Neural cell (in vitro differentiated cells): ENCODE data around the gene USP6NL.

Source experiments
- EP300 ChIP-seq: fragments of 450-650 bp; conservative IDR thresholded peaks from 2 replicates; pipeline ENCODE4 v1.6.1; 2014; ENCODE audit warnings: antibody characterized with exemption, mild to moderate bottlenecking, moderate library complexity; ENCODE audit not compliant: poor library complexity, severe bottlenecking
- EZH2 ChIP-seq: fragments of 200-600, 300-800 bp; shearing (Covaris generic), sonication (generic); IDR thresholded peaks from 2 replicates; pipeline ENCODE4 v1.6.1; 2014; ENCODE audit warnings: antibody characterized with exemption, low read length, borderline replicate concordance, mild to moderate bottlenecking; ENCODE audit not compliant: insufficient read depth, poor library complexity, severe bottlenecking
- MXI1 ChIP-seq: fragments of 450-650 bp; conservative IDR thresholded peaks from 2 replicates; pipeline ENCODE4 v1.6.1; 2014; ENCODE audit warnings: antibody characterized with exemption, mild to moderate bottlenecking; ENCODE audit not compliant: poor library complexity, severe bottlenecking
- TAF1 ChIP-seq: IDR thresholded peaks from 2 replicates; pipeline ENCODE4 v1.6.1; 2012; ENCODE audit warnings: low read depth
- TF ChIP-seq, protein P1 (sequence below): fragments of 450-650 bp; IDR thresholded peaks from 2 replicates; pipeline ENCODE4 v1.5.1; 2014; ENCODE audit warnings: antibody characterized with exemption, mild to moderate bottlenecking, moderate library complexity; ENCODE audit not compliant: poor library complexity, severe bottlenecking

GRCh38 chr10:11454160-11454559 is 157.3 kb downstream of the USP6NL start:
- TF ChIP-seq, protein P1, sequence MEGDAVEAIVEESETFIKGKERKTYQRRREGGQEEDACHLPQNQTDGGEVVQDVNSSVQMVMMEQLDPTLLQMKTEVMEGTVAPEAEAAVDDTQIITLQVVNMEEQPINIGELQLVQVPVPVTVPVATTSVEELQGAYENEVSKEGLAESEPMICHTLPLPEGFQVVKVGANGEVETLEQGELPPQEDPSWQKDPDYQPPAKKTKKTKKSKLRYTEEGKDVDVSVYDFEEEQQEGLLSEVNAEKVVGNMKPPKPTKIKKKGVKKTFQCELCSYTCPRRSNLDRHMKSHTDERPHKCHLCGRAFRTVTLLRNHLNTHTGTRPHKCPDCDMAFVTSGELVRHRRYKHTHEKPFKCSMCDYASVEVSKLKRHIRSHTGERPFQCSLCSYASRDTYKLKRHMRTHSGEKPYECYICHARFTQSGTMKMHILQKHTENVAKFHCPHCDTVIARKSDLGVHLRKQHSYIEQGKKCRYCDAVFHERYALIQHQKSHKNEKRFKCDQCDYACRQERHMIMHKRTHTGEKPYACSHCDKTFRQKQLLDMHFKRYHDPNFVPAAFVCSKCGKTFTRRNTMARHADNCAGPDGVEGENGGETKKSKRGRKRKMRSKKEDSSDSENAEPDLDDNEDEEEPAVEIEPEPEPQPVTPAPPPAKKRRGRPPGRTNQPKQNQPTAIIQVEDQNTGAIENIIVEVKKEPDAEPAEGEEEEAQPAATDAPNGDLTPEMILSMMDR: no peak
- TF ChIP-seq EZH2: no peak
- TF ChIP-seq MXI1: no peak
- no peak for TF ChIP-seq EP300
- no peak for TF ChIP-seq TAF1
